GM19099 (cell line): ENCODE measurements around the gene PFKFB2.
A peak's percentile ranks its signal among the peaks of the same experiment; 100 is the strongest.

ENCODE experiments used
- POLR2A ChIP-seq: IDR thresholded peaks from 3 replicates; pipeline ENCODE4 v1.6.1; 2011; ENCODE audit warnings: low read depth; ENCODE audit not compliant: insufficient read length; ENCODE audit errors: extremely low read depth

PFKFB2 gene

GRCh38 chr1:207052911-207053769, at the start of gene PFKFB2:
Gene PFKFB2, plus strand, starts transcription at chr1:207053275. Its CDS starts 1,443 bp downstream, at chr1:207054718.
- peak; percentile 69 for TF ChIP-seq POLR2A

GRCh38 chr1:207004931-207005830, 47.9 kb upstream of the PFKFB2 start:
- no peak for TF ChIP-seq POLR2A

- no peak for TF ChIP-seq POLR2A
These were observed 47.0 kb upstream of the PFKFB2 start for GRCh38 chr1:207006083-207006482.

- no peak for TF ChIP-seq POLR2A
These were observed 46.2 kb upstream of the PFKFB2 start for GRCh38 chr1:207006914-207007313.

GRCh38 chr1:207007352-207008033, 45.6 kb upstream of the PFKFB2 start:
- TF ChIP-seq POLR2A: no peak

GRCh38 chr1:207009182-207009850, 43.8 kb upstream of the PFKFB2 start:
- no peak for TF ChIP-seq POLR2A

GRCh38 chr1:207009945-207010344, 43.1 kb upstream of the PFKFB2 start:
- TF ChIP-seq POLR2A: no peak

- no peak for TF ChIP-seq POLR2A
These were observed 42.3 kb upstream of the PFKFB2 start for GRCh38 chr1:207010726-207011125.

GRCh38 chr1:207013321-207014085, 39.6 kb upstream of the PFKFB2 start:
- TF ChIP-seq POLR2A: no peak

GRCh38 chr1:207014728-207015127, 38.3 kb upstream of the PFKFB2 start:
- TF ChIP-seq POLR2A: no peak

- TF ChIP-seq POLR2A: no peak
These were observed 37.3 kb upstream of the PFKFB2 start for GRCh38 chr1:207015791-207016190.

GRCh38 chr1:207017615-207018559, 35.2 kb upstream of the PFKFB2 start:
- no peak for TF ChIP-seq POLR2A

GRCh38 chr1:207018707-207019106, 34.4 kb upstream of the PFKFB2 start:
- TF ChIP-seq POLR2A: no peak
